ENCODE data around the gene SORCS1.

DNA sequence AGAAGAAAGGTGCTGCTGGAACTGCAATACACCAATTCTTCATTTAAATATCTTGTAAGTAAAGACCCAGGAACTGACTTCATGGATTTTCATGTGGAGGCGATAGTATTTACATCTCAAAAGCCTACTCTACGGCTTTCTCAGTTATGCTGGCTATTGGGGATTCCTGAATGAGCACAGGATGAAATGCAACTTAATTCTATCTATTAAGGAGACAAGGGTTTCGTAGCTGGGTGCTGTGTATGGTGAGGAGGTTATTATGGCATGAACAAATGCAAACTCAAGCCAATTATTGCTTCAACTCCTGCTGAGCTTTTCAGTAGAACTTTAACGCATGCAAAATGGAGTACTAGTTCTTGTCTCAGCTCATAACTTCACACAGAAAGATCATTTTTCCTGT, 251.2 kb downstream of the SORCS1 start:
- no peak for TF ChIP-seq EZH2phosphoT487 (IDR thresholded peaks at IDR 0.05; ENCODE audit: insufficient read depth, low read depth)
- no peak for TF ChIP-seq EZH2 (IDR thresholded peaks at IDR 0.05; ENCODE audit: insufficient read depth, poor library complexity, severe bottlenecking)

All from GM23248 (cell line).